HepG2 (cell line): ENCODE results near the gene CDH1. TPM values are rescaled to one million over a fixed set of nuclear protein-coding genes. Genes with fewer than 3 reads are reported as not detected.

Experiments
- ETV6 ChIP-seq: sonication (generic); formaldehyde crosslinking; conservative IDR thresholded peaks from 2 replicates; pipeline ENCODE4 v1.4.0; 2020; ENCODE audit warnings: missing genetic modification reagents
- FOXK1 ChIP-seq: sonication (generic); formaldehyde crosslinking; IDR thresholded peaks from 2 replicates; pipeline ENCODE4 v1.4.0; 2020; ENCODE audit warnings: low read depth, missing genetic modification reagents, borderline replicate concordance
- HIVEP1 ChIP-seq: sonication (generic); formaldehyde crosslinking; IDR thresholded peaks from 2 replicates; pipeline ENCODE4 v1.4.0; 2020; ENCODE audit warnings: mild to moderate bottlenecking, missing genetic modification reagents
- HNRNPH1 ChIP-seq: fragments of 200-400 bp; formaldehyde crosslinking; optimal IDR thresholded peaks from 2 replicates; pipeline ENCODE3; 2017; ENCODE audit warnings: mild to moderate bottlenecking, low read depth, low read length
- JUN ChIP-seq: sonication (generic); formaldehyde crosslinking; IDR thresholded peaks from 2 replicates; pipeline ENCODE4 v1.4.0; 2020; ENCODE audit warnings: mild to moderate bottlenecking, missing genetic modification reagents
- NCOR1 ChIP-seq: fragments of 200-600 bp; sonication (generic); IDR thresholded peaks from 2 replicates; pipeline ENCODE4 v1.7.0; 2017; ENCODE audit warnings: antibody characterized with exemption, low read length, borderline replicate concordance
- ZNF101 ChIP-seq: sonication (generic); formaldehyde crosslinking; IDR thresholded peaks from 2 replicates; pipeline ENCODE4 v1.4.0; 2020; ENCODE audit warnings: mild to moderate bottlenecking, low read depth, missing genetic modification reagents, borderline replicate concordance
- ZNF160 ChIP-seq: sonication (generic); formaldehyde crosslinking; IDR thresholded peaks from 2 replicates; pipeline ENCODE4 v1.8.0; 2022; ENCODE audit warnings: mild to moderate bottlenecking, inconsistent platforms, missing genetic modification reagents
- ZNF251 ChIP-seq: sonication (generic); formaldehyde crosslinking; IDR thresholded peaks from 2 replicates; pipeline ENCODE4 v1.9.0; 2021; ENCODE audit warnings: mild to moderate bottlenecking, missing genetic modification reagents
- ZNF260 ChIP-seq: sonication (generic); formaldehyde crosslinking; IDR thresholded peaks from 2 replicates; pipeline ENCODE4 v1.4.0; 2020; ENCODE audit warnings: missing genetic modification reagents, low read depth, mild to moderate bottlenecking, borderline replicate concordance
- ZNF354B ChIP-seq: sonication (generic); formaldehyde crosslinking; IDR thresholded peaks from 2 replicates; pipeline ENCODE4 v1.8.0; 2022; ENCODE audit warnings: mild to moderate bottlenecking, missing genetic modification reagents
- polyA plus RNA-seq, 8 experiments: library from polyadenylated mRNA; depleted of rRNA in 3 of 8; stranded (reverse) in 7 of 8; unstranded in 1 of 8; fragments of >200 nt; fragmentation: Illumina TruSeq in 4 of 8; extraction: Trizol in 4 of 8; gene quantifications; 2 replicates each; pipeline versions ENCODE4 v1.2.1 to v1.2.3, GENCODE V29; 2011 to 2016; ENCODE audit warnings: low read depth in 4 of 8, missing spikeins in 1 of 8, mixed read lengths in 1 of 8; ENCODE audit not compliant: insufficient read depth in 1 of 8
- total RNA-seq, 5 experiments: library from RNA; depleted of rRNA; stranded (reverse); fragments of >200 nt; fragmentation: Illumina TruSeq; extraction: Trizol; gene quantifications; 2 replicates each; pipeline ENCODE4 v1.2.3, GENCODE V29; 2016; ENCODE audit warnings: low read depth in 1 of 5
- TF ChIP-seq, protein P1 (sequence below): sonication (generic); formaldehyde crosslinking; IDR thresholded peaks from 2 replicates; pipeline ENCODE4 v1.4.0; 2020; ENCODE audit warnings: mild to moderate bottlenecking, missing genetic modification reagents, borderline replicate concordance
- TF ChIP-seq, protein P2 (sequence below): sonication (generic); formaldehyde crosslinking; IDR thresholded peaks from 2 replicates; pipeline ENCODE4 v1.5.0; 2020; ENCODE audit warnings: mild to moderate bottlenecking, missing genetic modification reagents
- TF ChIP-seq, protein P3 (sequence below): sonication (generic); formaldehyde crosslinking; IDR thresholded peaks from 2 replicates; pipeline ENCODE4 v1.4.0; 2020; ENCODE audit warnings: low read depth, mild to moderate bottlenecking, missing genetic modification reagents
- TF ChIP-seq, protein P4 (sequence below): sonication (generic); formaldehyde crosslinking; IDR thresholded peaks from 2 replicates; pipeline ENCODE4 v1.4.0; 2020; ENCODE audit warnings: missing genetic modification reagents
- TF ChIP-seq, protein P5 (sequence below): sonication (generic); formaldehyde crosslinking; IDR thresholded peaks from 2 replicates; pipeline ENCODE4 v1.8.1; 2023; ENCODE audit warnings: mild to moderate bottlenecking, missing genetic modification reagents

CDH1 gene
- total and polyA plus RNA-seq, 2 of the 13 experiments (the other 11 are each of a cell fraction or from before 2014, with no cell fraction given), result 0.95 to 9.8 TPM

DNA sequence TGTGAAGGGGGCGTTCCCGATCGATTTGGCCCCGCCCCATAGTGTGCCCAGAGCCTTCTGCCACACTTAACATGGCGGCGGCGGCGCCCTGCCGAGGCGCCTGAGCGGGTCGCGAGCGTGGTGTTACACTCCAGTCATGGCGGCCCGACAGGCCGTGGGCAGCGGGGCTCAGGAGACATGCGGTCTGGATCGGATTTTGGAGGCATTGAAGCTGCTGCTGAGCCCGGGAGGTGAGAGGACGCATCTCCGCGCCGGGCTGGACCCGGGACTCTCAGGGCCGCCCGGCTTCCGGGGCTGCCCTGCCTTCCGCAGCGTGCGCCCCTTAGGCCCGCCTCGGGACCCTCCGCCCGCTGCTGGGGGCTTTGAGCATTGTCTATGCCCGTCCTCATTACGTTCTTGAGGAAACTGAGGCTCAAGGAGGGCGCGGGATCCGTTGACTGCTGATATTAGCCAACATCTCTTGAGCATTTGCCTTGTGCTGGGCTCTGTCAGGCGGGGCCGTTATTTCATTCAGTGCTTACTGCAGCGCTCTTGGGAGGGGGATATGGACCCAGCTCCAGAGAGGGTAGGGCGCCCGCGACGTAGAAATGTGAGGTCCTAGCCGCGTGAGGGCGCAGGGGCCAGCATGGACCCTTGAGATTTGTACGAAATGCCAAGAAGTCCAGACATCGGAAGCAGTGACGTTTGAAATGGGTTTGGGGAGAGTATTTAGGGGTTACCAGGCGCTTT lies 106.6 kb downstream of the CDH1 start, which contains the start of gene TANGO6 (continued):
- TF ChIP-seq, protein P1, sequence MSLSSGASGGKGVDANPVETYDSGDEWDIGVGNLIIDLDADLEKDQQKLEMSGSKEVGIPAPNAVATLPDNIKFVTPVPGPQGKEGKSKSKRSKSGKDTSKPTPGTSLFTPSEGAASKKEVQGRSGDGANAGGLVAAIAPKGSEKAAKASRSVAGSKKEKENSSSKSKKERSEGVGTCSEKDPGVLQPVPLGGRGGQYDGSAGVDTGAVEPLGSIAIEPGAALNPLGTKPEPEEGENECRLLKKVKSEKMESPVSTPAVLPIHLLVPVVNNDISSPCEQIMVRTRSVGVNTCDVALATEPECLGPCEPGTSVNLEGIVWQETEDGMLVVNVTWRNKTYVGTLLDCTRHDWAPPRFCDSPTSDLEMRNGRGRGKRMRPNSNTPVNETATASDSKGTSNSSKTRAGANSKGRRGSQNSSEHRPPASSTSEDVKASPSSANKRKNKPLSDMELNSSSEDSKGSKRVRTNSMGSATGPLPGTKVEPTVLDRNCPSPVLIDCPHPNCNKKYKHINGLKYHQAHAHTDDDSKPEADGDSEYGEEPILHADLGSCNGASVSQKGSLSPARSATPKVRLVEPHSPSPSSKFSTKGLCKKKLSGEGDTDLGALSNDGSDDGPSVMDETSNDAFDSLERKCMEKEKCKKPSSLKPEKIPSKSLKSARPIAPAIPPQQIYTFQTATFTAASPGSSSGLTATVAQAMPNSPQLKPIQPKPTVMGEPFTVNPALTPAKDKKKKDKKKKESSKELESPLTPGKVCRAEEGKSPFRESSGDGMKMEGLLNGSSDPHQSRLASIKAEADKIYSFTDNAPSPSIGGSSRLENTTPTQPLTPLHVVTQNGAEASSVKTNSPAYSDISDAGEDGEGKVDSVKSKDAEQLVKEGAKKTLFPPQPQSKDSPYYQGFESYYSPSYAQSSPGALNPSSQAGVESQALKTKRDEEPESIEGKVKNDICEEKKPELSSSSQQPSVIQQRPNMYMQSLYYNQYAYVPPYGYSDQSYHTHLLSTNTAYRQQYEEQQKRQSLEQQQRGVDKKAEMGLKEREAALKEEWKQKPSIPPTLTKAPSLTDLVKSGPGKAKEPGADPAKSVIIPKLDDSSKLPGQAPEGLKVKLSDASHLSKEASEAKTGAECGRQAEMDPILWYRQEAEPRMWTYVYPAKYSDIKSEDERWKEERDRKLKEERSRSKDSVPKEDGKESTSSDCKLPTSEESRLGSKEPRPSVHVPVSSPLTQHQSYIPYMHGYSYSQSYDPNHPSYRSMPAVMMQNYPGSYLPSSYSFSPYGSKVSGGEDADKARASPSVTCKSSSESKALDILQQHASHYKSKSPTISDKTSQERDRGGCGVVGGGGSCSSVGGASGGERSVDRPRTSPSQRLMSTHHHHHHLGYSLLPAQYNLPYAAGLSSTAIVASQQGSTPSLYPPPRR, result peak; percentile 49; the same call in 1 of the 2 replicates
- TF ChIP-seq ZNF251 (CRISPR knock-in tag), result no peak
- TF ChIP-seq HNRNPH1, result no peak
- peak; percentile 52; the same call in 1 of the 2 replicates for TF ChIP-seq JUN (CRISPR knock-in tag)
- peak; percentile 64; the same call in 1 of the 2 replicates for TF ChIP-seq ETV6 (CRISPR knock-in tag)
- TF ChIP-seq ZNF260 (CRISPR knock-in tag), result no peak
- TF ChIP-seq, protein P2, sequence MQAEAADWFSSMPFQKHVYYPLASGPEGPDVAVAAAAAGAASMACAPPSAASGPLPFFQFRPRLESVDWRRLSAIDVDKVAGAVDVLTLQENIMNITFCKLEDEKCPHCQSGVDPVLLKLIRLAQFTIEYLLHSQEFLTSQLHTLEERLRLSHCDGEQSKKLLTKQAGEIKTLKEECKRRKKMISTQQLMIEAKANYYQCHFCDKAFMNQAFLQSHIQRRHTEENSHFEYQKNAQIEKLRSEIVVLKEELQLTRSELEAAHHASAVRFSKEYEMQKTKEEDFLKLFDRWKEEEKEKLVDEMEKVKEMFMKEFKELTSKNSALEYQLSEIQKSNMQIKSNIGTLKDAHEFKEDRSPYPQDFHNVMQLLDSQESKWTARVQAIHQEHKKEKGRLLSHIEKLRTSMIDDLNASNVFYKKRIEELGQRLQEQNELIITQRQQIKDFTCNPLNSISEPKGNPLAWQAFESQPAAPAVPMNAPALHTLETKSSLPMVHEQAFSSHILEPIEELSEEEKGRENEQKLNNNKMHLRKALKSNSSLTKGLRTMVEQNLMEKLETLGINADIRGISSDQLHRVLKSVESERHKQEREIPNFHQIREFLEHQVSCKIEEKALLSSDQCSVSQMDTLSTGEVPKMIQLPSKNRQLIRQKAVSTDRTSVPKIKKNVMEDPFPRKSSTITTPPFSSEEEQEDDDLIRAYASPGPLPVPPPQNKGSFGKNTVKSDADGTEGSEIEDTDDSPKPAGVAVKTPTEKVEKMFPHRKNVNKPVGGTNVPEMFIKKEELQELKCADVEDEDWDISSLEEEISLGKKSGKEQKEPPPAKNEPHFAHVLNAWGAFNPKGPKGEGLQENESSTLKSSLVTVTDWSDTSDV (CRISPR knock-in tag), result peak; percentile 49
- TF ChIP-seq HIVEP1 (CRISPR knock-in tag), result no peak
- peak; percentile 39; the same call in 1 of the 2 replicates for TF ChIP-seq NCOR1
- TF ChIP-seq, protein P3, sequence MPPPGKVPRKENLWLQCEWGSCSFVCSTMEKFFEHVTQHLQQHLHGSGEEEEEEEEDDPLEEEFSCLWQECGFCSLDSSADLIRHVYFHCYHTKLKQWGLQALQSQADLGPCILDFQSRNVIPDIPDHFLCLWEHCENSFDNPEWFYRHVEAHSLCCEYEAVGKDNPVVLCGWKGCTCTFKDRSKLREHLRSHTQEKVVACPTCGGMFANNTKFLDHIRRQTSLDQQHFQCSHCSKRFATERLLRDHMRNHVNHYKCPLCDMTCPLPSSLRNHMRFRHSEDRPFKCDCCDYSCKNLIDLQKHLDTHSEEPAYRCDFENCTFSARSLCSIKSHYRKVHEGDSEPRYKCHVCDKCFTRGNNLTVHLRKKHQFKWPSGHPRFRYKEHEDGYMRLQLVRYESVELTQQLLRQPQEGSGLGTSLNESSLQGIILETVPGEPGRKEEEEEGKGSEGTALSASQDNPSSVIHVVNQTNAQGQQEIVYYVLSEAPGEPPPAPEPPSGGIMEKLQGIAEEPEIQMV, result peak; percentile 93; the same call in 1 of the 2 replicates
- no peak for TF ChIP-seq ZNF354B (CRISPR knock-in tag)
- no peak for TF ChIP-seq ZNF160 (CRISPR knock-in tag)
- peak; percentile 60 for TF ChIP-seq FOXK1 (CRISPR knock-in tag)
- no peak for TF ChIP-seq ZNF101 (CRISPR knock-in tag)
- TF ChIP-seq, protein P4, sequence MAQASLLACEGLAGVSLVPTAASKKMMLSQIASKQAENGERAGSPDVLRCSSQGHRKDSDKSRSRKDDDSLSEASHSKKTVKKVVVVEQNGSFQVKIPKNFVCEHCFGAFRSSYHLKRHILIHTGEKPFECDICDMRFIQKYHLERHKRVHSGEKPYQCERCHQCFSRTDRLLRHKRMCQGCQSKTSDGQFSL, result no peak
- TF ChIP-seq, protein P5, sequence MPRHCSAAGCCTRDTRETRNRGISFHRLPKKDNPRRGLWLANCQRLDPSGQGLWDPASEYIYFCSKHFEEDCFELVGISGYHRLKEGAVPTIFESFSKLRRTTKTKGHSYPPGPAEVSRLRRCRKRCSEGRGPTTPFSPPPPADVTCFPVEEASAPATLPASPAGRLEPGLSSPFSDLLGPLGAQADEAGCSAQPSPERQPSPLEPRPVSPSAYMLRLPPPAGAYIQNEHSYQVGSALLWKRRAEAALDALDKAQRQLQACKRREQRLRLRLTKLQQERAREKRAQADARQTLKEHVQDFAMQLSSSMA, result peak; percentile 100
